Activated CD4-positive, alpha-beta T cell treated with anti-CD3 and anti-CD28 coated beads, Interleukin-2, amount 10 ng/mL, durations not matched to agents 24 days and 14 days (primary cell): ENCODE measurements around the gene SLC6A3. TPM values are rescaled to one million over a fixed set of nuclear protein-coding genes. Genes with fewer than 3 reads are reported as not detected.
"Not testable (repeated sequence)": the region's sequence is repeated elsewhere in the genome, so short reads cannot be mapped to it uniquely, and the experiment has no call there.

Source experiments
- DNase-seq: peaks from one replicate; pipeline ENCODE4 v3.0.0; 2022
- H3K27ac Mint-ChIP-seq: one replicate; pipeline ENCODE4 v1.8.0; 2022; ENCODE audit warnings: mild to moderate bottlenecking, mixed read lengths
- H3K27me3 Mint-ChIP-seq: one replicate; pipeline ENCODE4 v1.8.0; 2022; ENCODE audit warnings: mixed read lengths
- H3K36me3 Mint-ChIP-seq: one replicate; pipeline ENCODE4 v1.8.0; 2022; ENCODE audit warnings: low read depth, mild to moderate bottlenecking, mixed read lengths
- H3K4me1 Mint-ChIP-seq: one replicate; pipeline ENCODE4 v1.8.0; 2021; ENCODE audit warnings: mixed read lengths
- H3K4me3 Mint-ChIP-seq: one replicate; pipeline ENCODE4 v1.8.0; 2022; ENCODE audit warnings: mild to moderate bottlenecking, moderate library complexity, mixed read lengths
- H3K9me3 Mint-ChIP-seq: one replicate; pipeline ENCODE4 v1.8.0; 2021; ENCODE audit warnings: mixed read lengths
- intact Hi-C: fragments of 100-400 bp; cut with micrococcal nuclease; formaldehyde crosslinking; loops from one replicate; pipeline ENCODE4 v1.15.1; 2023
- total RNA-seq: library from RNA; stranded (reverse); gene quantifications from 2 replicates; pipeline ENCODE4 v1.2.3, GENCODE V29; 2022

SLC6A3 gene
- total RNA-seq, 1 donor from 2014 or later: not detected

- Mint-ChIP-seq H3K4me3 (no peak overlapping the region), H3K27me3 (no peaks in the 10 kb centered on the region), H3K36me3 (no peaks in the 10 kb centered on the region), H3K9me3 (peaks cover 17% of the 10 kb centered on the region), H3K27ac (no peak overlapping the region), H3K4me1 (no peaks in the 10 kb centered on the region)
- no peak for DNase-seq
- intact Hi-C loops: no loop called here
These were observed 9.2 kb downstream of the SLC6A3 start for GRCh38 chr5:1436036-1436435.

DNA sequence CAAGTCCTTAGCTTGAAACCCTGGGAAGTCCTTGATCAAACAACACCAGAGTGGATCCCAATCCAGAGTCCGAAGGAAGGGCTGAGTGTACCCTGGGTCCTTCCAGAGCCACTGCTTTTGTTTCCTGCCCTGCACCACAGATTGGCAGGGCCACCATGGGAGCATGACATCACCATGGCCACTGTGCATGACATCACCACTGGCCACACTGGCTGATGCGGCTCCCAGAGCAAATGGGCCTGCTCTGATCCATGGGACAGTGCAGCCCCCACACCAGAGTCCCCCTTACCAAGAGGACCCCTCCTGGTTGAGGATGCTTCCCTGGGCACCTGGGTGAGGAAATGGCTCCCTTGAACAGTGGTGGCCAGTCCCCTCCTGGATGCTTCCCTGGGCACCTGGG, 9.9 kb downstream of the SLC6A3 start:
- no peak overlapping the region for H3K4me3 Mint-ChIP-seq
- H3K4me1 Mint-ChIP-seq: no peaks in the 10 kb centered on the region
- no peaks in the 10 kb centered on the region for H3K36me3 Mint-ChIP-seq
- no peaks in the 10 kb centered on the region for H3K27me3 Mint-ChIP-seq
- intact Hi-C loops: no loop called here
- H3K9me3 Mint-ChIP-seq: peaks cover 21% of the 10 kb centered on the region
- no peak for DNase-seq
- H3K27ac Mint-ChIP-seq: no peak overlapping the region

DNA sequence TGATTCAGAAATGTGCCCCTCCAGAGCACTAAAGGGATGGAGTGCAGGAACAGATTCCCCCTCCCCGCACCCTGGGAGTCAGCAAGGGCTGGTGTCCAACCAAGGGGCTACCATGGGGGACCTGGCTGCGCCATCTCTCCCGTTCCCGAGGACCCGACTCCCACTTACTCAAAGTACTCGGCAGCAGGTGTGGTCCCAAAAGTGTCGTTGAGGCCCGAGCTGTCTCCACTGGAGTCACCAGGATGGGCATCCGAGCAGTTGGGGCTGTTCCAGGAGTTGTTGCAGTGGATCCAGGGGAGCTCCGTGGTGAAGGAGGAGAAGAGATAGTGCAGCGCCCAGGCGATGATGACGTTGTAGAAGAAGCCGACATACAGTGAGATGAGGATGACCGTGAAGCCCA, 12.9 kb downstream of the SLC6A3 start:
- no peaks in the 10 kb centered on the region for H3K4me1 Mint-ChIP-seq
- DNase-seq: no peak
- H3K9me3 Mint-ChIP-seq: peaks cover 29% of the 10 kb centered on the region
- peaks cover 2% of the 10 kb centered on the region for H3K36me3 Mint-ChIP-seq
- no peak overlapping the region for H3K4me3 Mint-ChIP-seq
- H3K27me3 Mint-ChIP-seq: no peaks in the 10 kb centered on the region
- no peak overlapping the region for H3K27ac Mint-ChIP-seq
- intact Hi-C loops: no loop called here

GRCh38 chr5:1431896-1432295, 13.3 kb downstream of the SLC6A3 start:
- DNase-seq: no peak
- H3K4me1 Mint-ChIP-seq: no peaks in the 10 kb centered on the region
- H3K27ac Mint-ChIP-seq: no peak overlapping the region
- H3K36me3 Mint-ChIP-seq: peaks cover 2% of the 10 kb centered on the region
- H3K27me3 Mint-ChIP-seq: no peaks in the 10 kb centered on the region
- intact Hi-C loops: no loop called here
- H3K4me3 Mint-ChIP-seq: no peak overlapping the region
- peaks cover 31% of the 10 kb centered on the region for H3K9me3 Mint-ChIP-seq

DNA sequence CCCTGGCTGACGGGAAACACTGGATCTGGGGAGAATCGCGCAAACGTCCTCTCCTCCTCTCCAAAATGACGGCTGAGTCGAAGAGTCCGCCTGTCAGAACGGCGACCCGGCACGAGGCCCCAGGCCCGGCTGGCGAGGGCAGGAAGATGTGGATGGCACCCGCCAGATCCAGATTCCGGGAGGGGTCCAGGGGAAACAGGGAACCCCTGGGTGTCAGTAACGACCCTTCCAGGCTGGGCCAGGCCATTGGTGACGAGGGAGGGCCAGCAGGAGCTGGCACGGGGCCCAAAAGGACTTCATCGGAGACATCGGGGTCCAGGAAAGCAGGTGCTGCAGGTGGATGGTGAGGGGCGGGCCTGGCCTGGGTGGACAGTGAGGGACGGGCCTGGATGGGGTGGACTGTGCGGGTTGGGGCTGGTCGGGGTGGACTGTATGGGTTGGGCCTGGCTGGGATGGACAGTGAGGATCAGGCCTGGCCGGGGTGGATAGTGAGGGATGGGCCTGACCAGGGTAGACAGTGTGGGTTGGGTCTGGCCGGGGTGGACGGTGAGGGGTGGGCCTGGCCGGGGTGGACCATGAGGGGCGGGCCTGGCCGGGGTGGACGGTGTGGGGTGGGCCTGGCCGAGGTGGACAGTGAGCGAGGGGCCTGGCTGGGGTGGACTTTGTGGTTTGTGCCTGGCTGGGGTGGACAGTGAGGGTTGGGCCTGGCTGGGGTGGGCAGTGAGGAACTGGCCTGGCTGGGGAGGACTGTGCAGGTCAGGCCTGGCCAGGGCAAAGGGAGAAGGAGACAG, 14.0 kb downstream of the SLC6A3 start:
- Mint-ChIP-seq H3K36me3 (peaks cover 2% of the 10 kb centered on the region), H3K4me3 (no peak overlapping the region), H3K27ac (no peak overlapping the region), H3K9me3 (peaks cover 35% of the 10 kb centered on the region), H3K4me1 (no peaks in the 10 kb centered on the region), H3K27me3 (no peaks in the 10 kb centered on the region)
- intact Hi-C loops: no loop called here
- DNase-seq: no peak

GRCh38 chr5:1430121-1430795, 15.0 kb downstream of the SLC6A3 start:
- Mint-ChIP-seq H3K27ac (no peak overlapping the region), H3K4me1 (no peaks in the 10 kb centered on the region), H3K9me3 (peaks cover 44% of the 10 kb centered on the region), H3K27me3 (no peaks in the 10 kb centered on the region), H3K36me3 (peaks cover 2% of the 10 kb centered on the region), H3K4me3 (no peak overlapping the region)
- DNase-seq: no peak
- intact Hi-C loops: no loop called here

- H3K27ac Mint-ChIP-seq: no peak overlapping the region
- intact Hi-C loops: no loop called here
- H3K27me3 Mint-ChIP-seq: no peaks in the 10 kb centered on the region
- DNase-seq: no peak
- peaks cover 44% of the 10 kb centered on the region for H3K9me3 Mint-ChIP-seq
- H3K4me1 Mint-ChIP-seq: no peaks in the 10 kb centered on the region
- peaks cover 2% of the 10 kb centered on the region for H3K36me3 Mint-ChIP-seq
- no peak overlapping the region for H3K4me3 Mint-ChIP-seq
These were observed 15.7 kb downstream of the SLC6A3 start for GRCh38 chr5:1429496-1429895.

DNA sequence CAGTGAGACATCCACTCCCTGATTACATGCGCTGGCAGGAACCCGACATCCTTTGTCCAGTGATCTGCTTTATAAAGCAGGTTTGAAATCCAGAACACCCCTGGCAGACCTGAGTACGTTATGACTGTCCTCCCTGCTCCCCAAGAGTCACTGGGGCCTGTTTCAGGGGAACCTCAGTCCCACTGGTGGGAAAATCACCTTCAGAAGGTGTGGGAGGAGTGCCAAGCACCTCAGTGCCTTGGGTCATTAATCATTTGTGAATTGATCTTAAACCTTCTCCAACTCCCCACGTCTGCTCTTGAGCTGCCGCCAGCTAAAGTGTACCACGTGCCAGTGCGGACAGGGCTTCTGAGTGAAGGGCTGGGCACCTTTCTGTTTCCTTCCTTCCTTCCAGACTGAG, 16.2 kb downstream of the SLC6A3 start:
- intact Hi-C loops: no loop called here
- no peak overlapping the region for H3K4me3 Mint-ChIP-seq
- H3K9me3 Mint-ChIP-seq: peaks cover 46% of the 10 kb centered on the region
- no peaks in the 10 kb centered on the region for H3K4me1 Mint-ChIP-seq
- no peak for DNase-seq
- no peak overlapping the region for H3K27ac Mint-ChIP-seq
- H3K27me3 Mint-ChIP-seq: no peaks in the 10 kb centered on the region
- peaks cover 2% of the 10 kb centered on the region for H3K36me3 Mint-ChIP-seq

DNA sequence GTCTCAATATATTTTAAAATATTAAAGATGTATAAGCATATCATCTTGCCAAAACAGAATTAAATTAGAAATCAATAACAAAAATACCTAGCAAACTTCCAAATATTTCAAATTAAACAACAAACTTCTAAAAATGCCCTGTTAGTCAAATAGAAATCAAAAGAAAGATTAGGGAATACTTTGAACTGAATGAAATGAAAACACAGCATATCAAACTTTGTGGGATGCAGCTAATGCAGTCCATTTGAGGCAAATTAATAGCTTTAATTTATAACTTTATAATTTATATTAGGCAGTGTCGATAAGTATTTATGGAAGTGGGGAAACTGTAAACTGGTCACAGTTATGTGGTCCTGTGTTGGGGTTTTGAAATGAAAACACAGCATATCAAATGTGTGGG, 17.1 kb downstream of the SLC6A3 start:
- no peaks in the 10 kb centered on the region for H3K27me3 Mint-ChIP-seq
- peaks cover 2% of the 10 kb centered on the region for H3K36me3 Mint-ChIP-seq
- H3K4me1 Mint-ChIP-seq: no peaks in the 10 kb centered on the region
- H3K4me3 Mint-ChIP-seq: no peak overlapping the region
- peaks cover 38% of the 10 kb centered on the region for H3K9me3 Mint-ChIP-seq
- DNase-seq: no peak
- intact Hi-C loops: no loop called here
- no peak overlapping the region for H3K27ac Mint-ChIP-seq

DNA sequence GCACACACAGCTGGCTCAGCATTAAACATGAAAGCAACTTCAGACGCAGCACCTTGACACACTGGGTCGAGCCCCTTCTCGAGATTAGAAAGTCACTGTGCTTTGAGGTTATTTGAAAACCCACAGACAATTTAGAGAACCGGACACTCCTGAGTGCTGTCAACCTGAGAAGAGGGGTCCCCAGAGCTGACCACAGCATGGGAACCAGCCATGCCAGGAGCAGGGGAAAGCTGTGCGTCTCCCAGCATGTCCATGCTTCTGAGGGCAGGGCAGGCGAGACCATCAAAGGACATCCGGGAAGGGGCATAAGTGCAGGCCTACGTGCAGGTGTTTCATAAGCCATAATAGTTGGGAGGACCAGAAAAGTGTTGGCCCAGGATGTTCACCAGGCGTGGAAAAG, 20.5 kb downstream of the SLC6A3 start:
- Mint-ChIP-seq H3K9me3 (peaks cover 27% of the 10 kb centered on the region), H3K36me3 (peaks cover 2% of the 10 kb centered on the region), H3K4me1 (no peaks in the 10 kb centered on the region)

GRCh38 chr5:1423901-1424603, 21.2 kb downstream of the SLC6A3 start:
- no peak overlapping the region for H3K4me3 Mint-ChIP-seq
- peaks cover 2% of the 10 kb centered on the region for H3K36me3 Mint-ChIP-seq
- intact Hi-C loops: no loop called here
- no peaks in the 10 kb centered on the region for H3K4me1 Mint-ChIP-seq
- no peak overlapping the region for H3K27ac Mint-ChIP-seq
- no peaks in the 10 kb centered on the region for H3K27me3 Mint-ChIP-seq
- peaks cover 22% of the 10 kb centered on the region for H3K9me3 Mint-ChIP-seq
- DNase-seq: no peak

More for the DNA sequence above, 20.5 kb downstream of the SLC6A3 start:
- H3K27me3 Mint-ChIP-seq: no peaks in the 10 kb centered on the region
- DNase-seq: no peak
- no peak overlapping the region for H3K4me3 Mint-ChIP-seq
- H3K27ac Mint-ChIP-seq: no peak overlapping the region
- intact Hi-C loops: no loop called here

GRCh38 chr5:1422522-1422921, 22.7 kb downstream of the SLC6A3 start:
- H3K36me3 Mint-ChIP-seq, H3K4me1 Mint-ChIP-seq, H3K4me3 Mint-ChIP-seq, intact Hi-C loops, H3K27me3 Mint-ChIP-seq, H3K27ac Mint-ChIP-seq, DNase-seq: not testable (repeated sequence)
- peaks cover 22% of the 10 kb centered on the region for H3K9me3 Mint-ChIP-seq

GRCh38 chr5:1421521-1422341, 23.5 kb downstream of the SLC6A3 start:
- intact Hi-C loops: no loop called here
- no peak overlapping the region for H3K27ac Mint-ChIP-seq
- H3K4me1 Mint-ChIP-seq: no peaks in the 10 kb centered on the region
- peaks cover 18% of the 10 kb centered on the region for H3K9me3 Mint-ChIP-seq
- DNase-seq: no peak
- no peaks in the 10 kb centered on the region for H3K27me3 Mint-ChIP-seq
- H3K4me3 Mint-ChIP-seq: no peak overlapping the region
- no peaks in the 10 kb centered on the region for H3K36me3 Mint-ChIP-seq
